Measurements from ENCODE around the gene SLC26A8.

DNA sequence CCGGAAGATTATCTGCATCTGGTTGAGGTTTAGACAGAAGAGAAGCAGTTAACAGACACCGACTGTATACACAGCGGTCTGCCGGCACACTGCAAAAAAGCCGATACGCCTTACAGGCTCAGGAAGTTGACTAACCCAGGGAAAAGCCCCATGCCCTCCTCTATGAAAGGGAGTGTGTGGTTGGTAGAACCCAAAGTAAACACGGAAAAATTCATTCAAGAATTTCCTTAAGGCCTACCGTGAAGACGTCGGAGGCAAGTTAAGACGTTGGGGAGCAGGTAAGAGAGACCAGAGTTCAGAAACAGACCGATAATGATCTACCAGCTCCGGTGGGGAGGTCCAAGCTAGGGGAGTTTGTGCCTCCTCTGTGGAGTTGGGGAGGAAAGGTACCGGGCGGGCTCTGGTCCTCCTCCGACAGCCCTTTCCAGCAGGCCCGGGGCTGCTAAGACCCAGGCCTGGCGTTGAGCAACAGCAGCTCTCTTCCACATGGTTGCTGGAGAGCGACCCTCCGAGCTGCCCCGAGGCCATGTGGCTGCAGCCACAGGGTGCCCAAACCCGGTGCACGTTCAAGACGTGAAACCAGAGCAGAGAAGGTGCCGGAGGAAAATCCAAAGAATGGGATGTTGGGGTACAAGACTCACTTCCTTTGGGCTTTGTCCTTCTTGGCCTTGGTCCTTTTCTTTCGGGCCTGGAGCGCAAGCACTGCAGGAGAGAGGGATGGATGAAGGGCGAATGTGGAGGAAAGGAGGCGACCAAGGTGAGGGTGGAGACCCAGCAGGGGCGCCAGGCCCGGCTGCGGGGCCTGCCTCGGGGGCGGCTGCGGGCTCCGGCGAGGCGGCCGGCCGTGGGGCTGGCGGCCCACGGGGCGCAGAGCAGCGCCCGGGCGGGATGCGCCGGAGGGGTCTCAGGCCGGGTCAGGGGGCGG is 104.4 kb downstream of the SLC26A8 start:
- TF ChIP-seq, protein P1, sequence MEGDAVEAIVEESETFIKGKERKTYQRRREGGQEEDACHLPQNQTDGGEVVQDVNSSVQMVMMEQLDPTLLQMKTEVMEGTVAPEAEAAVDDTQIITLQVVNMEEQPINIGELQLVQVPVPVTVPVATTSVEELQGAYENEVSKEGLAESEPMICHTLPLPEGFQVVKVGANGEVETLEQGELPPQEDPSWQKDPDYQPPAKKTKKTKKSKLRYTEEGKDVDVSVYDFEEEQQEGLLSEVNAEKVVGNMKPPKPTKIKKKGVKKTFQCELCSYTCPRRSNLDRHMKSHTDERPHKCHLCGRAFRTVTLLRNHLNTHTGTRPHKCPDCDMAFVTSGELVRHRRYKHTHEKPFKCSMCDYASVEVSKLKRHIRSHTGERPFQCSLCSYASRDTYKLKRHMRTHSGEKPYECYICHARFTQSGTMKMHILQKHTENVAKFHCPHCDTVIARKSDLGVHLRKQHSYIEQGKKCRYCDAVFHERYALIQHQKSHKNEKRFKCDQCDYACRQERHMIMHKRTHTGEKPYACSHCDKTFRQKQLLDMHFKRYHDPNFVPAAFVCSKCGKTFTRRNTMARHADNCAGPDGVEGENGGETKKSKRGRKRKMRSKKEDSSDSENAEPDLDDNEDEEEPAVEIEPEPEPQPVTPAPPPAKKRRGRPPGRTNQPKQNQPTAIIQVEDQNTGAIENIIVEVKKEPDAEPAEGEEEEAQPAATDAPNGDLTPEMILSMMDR (IDR thresholded peaks at IDR 0.05): no peak
- TF ChIP-seq POLR2AphosphoS5 (IDR thresholded peaks at IDR 0.05; ENCODE audit: insufficient read depth in 1 of 2, low read depth in 1 of 2): no peak

All from vagina (tissue), 2 donors.